Stimulated activated CD8-positive, alpha-beta memory T cell treated with anti-CD3 and anti-CD28 coated beads, Interleukin-12 subunit alpha, Interleukin-12 subunit beta, amount 100 ng/mL, for 1 hour (primary cell): ENCODE measurements around the gene RASGRP3.

Source experiments
- DNase-seq: peaks from one replicate; pipeline ENCODE4 v3.0.0-alpha.2; 2020; ENCODE audit warnings: low read depth

Gene RASGRP3

DNA sequence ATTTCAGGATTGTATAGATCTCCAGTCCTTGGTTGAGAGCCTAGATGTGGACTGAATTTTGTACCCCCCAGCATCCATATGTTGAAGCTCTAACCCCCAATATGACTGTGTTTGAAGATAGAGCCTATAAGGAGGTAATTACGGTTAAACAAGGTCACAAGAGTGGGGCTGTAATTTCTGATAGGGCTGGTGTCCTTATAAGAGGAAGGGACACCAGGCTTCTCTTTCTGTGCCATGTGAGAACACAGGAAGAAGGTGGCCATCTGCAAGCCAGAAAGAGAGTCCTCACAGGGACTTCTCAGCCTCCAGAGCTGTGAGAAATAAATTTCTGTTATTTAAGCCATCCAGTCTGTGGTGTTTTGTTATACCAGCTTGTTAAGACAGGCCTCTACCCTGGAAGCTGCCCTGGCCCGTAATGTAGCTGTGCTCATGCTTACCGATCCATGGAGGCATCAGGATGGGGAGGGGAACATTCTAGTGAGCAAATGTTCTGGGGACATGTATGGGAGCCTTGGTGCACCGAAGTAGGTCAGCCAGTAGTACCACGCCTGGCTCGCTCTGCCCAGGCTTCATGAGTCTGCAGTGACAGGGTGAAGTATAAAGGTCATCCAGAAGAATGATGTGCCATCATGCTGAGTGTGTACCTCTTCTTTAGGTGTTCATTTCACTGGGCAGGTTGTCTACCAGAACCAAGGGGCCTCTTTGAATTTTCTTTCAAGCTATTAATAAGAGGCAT is 16.1 kb downstream of the RASGRP3 start:
- DNase-seq: no peak

GRCh38 chr2:33494155-33494779 is 17.8 kb downstream of the RASGRP3 start:
- DNase-seq: no peak

- no peak for DNase-seq
Measured at GRCh38 chr2:33494877-33495641, 18.6 kb downstream of the RASGRP3 start.

- DNase-seq: no peak
Measured at GRCh38 chr2:33495683-33496082, 19.2 kb downstream of the RASGRP3 start.

DNA sequence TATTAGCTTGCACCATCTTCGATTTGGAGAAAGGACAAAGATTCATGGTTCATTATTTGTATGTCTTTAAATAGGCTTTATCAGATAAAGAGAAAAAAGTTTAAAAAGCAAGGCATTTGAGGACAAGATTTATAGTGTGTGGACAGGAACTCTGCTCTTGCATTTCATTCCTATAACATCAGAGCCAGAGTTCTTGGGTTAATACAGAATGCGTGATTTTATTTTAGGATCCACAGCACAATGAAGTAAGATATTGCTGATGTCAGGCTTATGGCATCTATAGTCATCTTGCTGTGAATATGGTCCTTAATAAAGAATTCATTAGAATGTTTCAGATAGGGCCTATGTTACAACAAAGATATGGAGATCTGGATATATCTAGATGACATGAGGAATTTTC is 19.7 kb downstream of the RASGRP3 start:
- DNase-seq: no peak

DNA sequence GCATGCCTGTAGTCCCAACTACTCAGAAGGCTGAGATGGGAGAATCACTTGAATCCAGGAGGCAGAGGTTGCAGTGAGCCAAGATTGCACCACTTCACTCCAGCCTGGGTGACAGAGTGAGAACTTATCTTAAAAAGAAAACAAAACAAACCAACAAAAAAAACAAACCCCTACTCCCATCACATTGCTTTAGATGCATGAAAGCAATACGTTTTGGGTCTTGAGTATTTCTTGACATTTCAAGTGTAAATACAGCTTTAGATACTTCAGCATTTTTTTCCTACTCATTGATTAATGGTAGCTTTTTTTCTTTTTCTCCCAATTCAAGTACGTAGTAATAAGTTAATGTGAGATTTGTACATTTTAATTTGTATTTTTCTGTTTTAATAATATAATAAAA is 20.3 kb downstream of the RASGRP3 start:
- no peak for DNase-seq

DNA sequence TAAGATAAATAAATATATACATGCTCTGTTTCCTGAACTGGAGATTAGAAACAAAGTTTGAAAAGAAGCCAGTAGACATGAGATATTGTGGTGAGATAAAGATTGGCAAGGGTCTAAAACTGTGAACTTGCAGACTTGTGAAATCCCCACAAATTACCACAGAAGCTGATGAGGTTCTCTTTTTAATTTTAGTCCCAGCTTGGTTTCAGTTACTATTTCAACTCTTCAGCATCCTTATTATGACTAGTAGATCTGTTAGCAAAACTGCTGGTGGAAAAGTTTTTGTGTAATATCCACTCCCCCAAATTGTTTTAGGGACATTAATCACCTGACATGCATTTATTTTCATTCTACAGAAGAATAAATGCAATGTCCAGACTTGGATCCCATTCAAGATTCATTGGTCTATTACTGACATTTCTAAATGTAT is 20.8 kb downstream of the RASGRP3 start:
- no peak for DNase-seq

DNA sequence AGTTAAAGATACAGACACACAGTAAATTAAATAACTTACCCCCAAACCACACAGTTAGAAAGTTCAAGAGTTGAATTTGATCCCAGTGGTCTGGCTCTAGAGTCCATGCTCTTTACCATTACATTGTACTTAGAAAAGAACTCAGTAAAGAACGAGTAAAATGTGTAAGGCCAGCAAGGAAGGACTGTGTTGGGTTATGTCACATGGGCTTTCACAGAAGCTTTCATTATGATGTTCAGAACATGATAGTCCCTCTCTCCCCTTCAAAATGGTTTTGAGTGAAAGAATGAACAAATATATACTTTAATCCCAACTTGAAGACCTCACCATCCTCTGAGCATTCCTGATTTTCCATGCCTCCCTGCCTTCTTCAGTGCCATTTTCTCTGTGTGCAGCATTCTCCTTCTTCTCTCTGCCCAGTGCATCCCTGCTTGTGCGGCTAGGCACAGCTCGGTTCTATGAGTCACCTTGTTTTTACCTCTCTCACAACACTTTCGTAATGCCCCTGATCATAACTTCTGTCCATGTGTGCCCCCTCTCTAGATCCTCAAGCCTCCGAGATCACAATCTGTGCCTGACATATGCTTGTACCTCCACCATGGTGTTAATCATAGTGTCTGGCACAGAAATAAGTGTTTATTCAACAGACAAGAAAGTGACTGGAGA is 22.0 kb downstream of the RASGRP3 start:
- DNase-seq: no peak

- DNase-seq: no peak
Measured at GRCh38 chr2:33500177-33500576, 23.7 kb downstream of the RASGRP3 start.

- DNase-seq: no peak
Measured at GRCh38 chr2:33502025-33502424, 25.6 kb downstream of the RASGRP3 start.

- no peak for DNase-seq
Measured at GRCh38 chr2:33503002-33503401, 26.6 kb downstream of the RASGRP3 start.

- no peak for DNase-seq
Measured at GRCh38 chr2:33505966-33506365, 29.5 kb downstream of the RASGRP3 start.

DNA sequence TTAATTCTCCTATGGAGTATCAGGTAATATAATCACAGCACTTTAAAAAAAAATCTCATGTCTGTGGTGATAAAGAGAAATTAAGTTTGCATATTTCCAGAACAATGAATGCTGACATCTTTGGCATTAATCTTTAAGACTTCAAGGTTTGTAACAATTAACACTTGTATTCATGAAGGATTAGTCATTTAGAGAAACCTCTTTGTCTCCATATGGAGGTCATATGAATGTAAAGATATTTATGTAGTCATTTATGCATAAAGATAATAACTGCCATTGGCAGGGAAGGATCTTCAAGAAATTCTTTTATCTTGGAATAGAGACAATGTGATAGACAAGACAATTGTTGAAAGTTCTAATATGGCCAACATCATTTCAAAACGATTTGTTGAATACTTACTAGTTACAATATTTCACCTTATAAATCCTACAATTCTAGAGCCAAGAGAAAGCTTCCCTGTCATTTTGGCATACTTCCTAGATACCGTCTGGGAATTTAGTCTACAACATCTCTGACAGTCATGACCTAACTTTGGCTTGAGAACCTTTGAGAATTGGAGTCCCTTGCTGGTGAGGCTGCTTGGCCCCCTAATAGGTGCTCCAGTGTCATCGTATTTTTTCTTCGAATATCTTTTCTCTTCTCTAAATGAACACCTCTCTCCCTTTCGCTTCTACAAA is 33.6 kb downstream of the RASGRP3 start:
- DNase-seq: no peak

DNA sequence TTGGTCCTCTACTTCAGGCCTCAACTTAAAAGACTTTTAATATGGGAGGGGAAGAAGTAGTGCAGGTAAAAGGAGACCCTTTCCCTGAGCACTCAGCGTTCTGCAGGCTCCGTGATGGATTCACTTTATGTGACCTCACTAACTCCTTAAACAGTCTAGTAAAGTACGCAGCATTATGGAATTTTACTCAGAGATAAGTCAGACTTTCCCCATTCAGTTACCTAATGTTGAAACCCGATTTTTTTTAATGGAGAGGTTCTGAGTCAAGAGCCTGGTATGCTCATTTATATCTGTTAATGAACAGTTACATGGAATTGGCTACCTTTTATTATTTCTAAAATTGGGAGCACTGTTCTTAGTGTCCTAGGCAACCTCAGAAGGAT is 34.1 kb downstream of the RASGRP3 start:
- DNase-seq: no peak

DNA sequence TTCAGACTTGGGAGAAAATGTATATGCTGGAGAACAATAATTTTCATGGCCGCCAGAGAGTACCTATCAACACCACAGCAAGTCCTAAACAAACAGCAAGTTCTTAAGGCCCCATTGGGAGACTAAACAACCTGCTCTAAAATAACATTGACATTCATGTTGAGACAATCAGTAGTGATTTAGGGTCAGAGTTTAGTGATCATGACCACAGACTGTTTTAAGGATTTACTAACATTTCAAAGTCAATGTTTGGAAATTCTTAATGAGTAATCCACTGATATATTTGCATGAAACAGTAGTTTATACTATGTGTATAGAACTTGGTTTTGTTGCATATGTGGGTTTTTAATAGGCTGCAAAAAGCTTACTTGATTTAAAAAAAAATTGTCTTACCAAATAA is 34.7 kb downstream of the RASGRP3 start:
- DNase-seq: no peak

DNA sequence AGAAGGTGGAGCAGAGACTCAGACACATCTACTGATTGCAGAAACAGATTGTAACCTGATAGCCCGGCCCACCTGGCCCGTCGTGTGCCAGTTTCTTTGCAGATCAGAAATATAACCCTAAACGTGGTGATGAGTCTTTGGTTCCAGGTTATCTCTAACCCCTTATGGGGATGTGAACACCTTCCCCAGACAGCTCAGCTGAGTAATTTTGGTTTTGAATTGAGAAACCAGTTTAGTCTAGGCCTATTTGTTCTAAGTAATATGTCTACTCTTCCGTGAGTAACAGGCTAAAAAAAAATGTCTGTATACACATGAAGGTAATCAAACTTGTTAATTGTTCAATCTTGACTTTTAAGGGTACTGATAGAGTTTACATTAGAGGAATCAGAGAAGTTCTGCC is 35.7 kb downstream of the RASGRP3 start:
- DNase-seq: no peak

DNA sequence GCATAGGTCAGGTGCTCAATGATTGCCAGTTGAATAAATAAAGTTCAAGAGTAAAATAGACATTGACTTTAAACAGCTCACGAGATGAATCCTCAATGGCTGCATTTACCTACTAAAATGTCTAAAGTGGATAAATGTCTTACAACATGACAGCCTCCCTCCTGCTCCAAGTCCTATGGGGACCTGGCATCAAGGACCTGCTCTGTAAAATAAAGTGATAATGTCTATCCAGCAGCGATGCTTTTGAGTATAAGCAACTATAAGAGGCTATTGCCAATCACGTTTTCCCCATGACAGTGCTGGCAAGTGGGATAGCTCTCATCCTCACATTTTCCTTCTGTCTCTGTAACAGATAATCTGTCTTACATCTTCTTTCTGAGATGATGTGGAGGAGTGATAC is 37.0 kb downstream of the RASGRP3 start:
- DNase-seq: no peak

- DNase-seq: no peak
Measured at GRCh38 chr2:33516456-33516995, 40.1 kb downstream of the RASGRP3 start.

- no peak for DNase-seq
Measured at GRCh38 chr2:33518200-33518599, 41.8 kb downstream of the RASGRP3 start.

- DNase-seq: no peak
Measured at GRCh38 chr2:33518929-33519328, 42.5 kb downstream of the RASGRP3 start.

GRCh38 chr2:33521791-33522281 is 45.4 kb downstream of the RASGRP3 start:
- no peak for DNase-seq

DNA sequence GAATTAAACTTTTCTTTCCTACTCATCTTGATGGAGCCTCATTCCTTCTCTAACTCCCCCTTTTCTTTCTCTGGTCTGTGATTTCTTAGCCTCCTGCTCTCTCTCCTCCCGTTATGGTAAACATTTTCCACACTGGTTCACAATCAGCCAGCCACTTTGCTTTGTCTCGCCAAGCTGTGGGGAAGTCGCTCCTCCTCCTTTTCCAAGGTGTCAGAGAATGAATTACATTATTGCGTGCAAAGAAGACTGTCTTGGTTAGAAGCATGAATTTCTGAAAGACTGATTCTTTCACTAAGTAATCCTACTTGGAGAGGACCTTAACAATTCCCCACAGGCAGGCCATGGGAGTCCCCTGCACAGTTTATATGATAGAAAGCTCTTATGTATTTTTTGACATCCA is 46.1 kb downstream of the RASGRP3 start:
- no peak for DNase-seq
